ENCODE measurements around the gene DNAJC19.

The DNAJC19 gene

DNA sequence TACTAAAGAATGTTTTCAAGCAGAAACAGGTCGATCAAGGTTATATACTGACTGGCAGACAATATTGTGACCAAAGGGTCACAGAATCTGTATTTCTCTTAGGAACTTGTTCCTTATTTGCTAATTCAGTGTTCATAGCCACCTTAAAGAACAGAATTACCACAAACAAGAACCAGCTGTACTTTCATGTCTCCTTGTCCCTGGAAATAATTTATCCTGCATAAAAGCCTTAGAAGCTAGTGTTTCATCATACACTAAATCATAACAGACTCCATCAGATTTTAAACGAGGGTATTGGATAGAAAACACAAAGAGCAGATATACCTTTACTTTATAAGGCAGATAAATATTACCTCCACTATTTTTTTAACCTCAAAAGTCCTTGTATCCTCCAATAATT, 6.4 kb downstream of the DNAJC19 start:
- no peak overlapping the region for H3K27ac Mint-ChIP-seq
- H3K36me3 Mint-ChIP-seq, result peaks cover 6% of the 10 kb centered on the region
- DNase-seq (ENCODE audit: low spot score in 2 of 2), result no peak
- no peak overlapping the region for H3K4me3 Mint-ChIP-seq
- ATAC-seq (ENCODE audit: low read depth), result no peak
- peaks cover 2% of the 10 kb centered on the region for H3K4me1 Mint-ChIP-seq
- no peaks in the 10 kb centered on the region for H3K9me3 Mint-ChIP-seq
- no peaks in the 10 kb centered on the region for H3K27me3 Mint-ChIP-seq

DNA sequence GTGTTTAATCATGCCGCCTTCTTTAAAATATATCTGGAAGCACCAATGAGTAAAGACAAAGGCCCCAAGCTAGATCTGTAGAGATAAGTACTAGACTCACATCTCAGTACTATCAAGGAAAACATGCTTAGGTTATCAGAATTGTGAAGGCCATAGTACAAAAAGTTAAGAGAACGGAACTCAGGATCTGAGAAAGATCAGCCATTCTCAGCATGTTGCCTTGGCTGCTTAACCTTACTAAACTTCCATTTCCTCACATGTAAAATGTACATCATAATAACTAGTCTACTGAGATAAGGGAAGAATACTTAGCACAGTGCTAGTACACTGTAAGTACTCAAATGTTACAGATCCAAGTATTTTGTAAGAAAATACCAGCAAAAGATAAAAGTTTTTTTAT, 7.6 kb downstream of the DNAJC19 start:
- peaks cover 6% of the 10 kb centered on the region for H3K36me3 Mint-ChIP-seq
- H3K9me3 Mint-ChIP-seq, result no peaks in the 10 kb centered on the region
- H3K27me3 Mint-ChIP-seq, result no peaks in the 10 kb centered on the region
- peak overlapping the region; percentile 75 for H3K27ac Mint-ChIP-seq
- DNase-seq (ENCODE audit: low spot score in 2 of 2) (no peak), ATAC-seq (ENCODE audit: low read depth) (no peak)
- H3K4me1 Mint-ChIP-seq, result no peaks in the 10 kb centered on the region
- H3K4me3 Mint-ChIP-seq, result no peak overlapping the region

- H3K36me3 Mint-ChIP-seq, result peaks cover 4% of the 10 kb centered on the region
- H3K9me3 Mint-ChIP-seq, result no peaks in the 10 kb centered on the region
- DNase-seq (ENCODE audit: low spot score in 2 of 2) (no peak), ATAC-seq (ENCODE audit: low read depth) (no peak)
- no peak overlapping the region for H3K27ac Mint-ChIP-seq
- no peak overlapping the region for H3K4me3 Mint-ChIP-seq
- peaks cover 2% of the 10 kb centered on the region for H3K4me1 Mint-ChIP-seq
- no peaks in the 10 kb centered on the region for H3K27me3 Mint-ChIP-seq
Measured at GRCh38 chr3:180980611-180981010, 8.9 kb downstream of the DNAJC19 start.

DNA sequence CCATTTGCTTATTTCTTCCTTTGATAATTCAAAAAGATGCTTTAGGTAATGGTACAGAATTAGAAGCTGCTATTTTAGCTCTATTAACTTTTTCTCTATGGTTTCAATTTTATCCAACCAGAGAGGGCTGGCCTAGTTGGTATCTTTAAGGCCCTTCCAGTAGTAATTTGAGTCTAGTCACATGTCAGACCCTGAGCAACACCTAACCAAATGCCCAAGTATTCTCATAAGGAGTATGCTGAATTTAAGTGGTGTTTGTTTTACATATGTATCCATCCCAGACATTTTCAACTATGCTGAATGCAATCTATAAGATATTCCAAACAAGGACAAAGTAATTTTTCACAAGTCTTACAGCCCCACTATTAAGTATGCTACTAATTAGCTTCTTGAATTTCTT, 9.6 kb downstream of the DNAJC19 start:
- Mint-ChIP-seq H3K4me3 (no peak overlapping the region), H3K36me3 (peaks cover 4% of the 10 kb centered on the region), H3K4me1 (peaks cover 2% of the 10 kb centered on the region), H3K27ac (peak overlapping the region; percentile 14), H3K27me3 (no peaks in the 10 kb centered on the region), H3K9me3 (no peaks in the 10 kb centered on the region)
- DNase-seq (ENCODE audit: low spot score in 2 of 2), result no peak
- no peak for ATAC-seq (ENCODE audit: low read depth)

DNA sequence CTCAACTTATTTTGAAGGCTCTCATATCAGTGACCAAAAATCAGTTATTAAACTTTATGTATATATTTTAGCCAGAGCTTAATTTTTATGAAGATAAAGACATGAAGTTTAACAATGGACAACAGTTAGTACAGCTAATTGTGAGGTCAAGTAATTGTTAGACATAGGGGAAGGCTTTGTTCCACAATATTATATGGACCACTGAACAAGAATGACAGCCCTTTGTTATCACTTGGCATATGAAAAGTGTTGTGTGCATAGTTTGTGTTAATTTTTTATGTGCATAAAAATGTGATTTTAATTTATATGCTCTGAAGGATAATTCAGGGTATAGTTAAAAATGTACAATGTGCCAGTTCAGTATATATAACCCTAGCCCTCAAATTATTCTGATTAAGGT, 12.0 kb downstream of the DNAJC19 start:
- no peaks in the 10 kb centered on the region for H3K27me3 Mint-ChIP-seq
- DNase-seq (ENCODE audit: low spot score in 2 of 2) (no peak), ATAC-seq (ENCODE audit: low read depth) (no peak)
- H3K9me3 Mint-ChIP-seq, result no peaks in the 10 kb centered on the region
- H3K4me1 Mint-ChIP-seq, result peaks cover 6% of the 10 kb centered on the region
- no peak overlapping the region for H3K27ac Mint-ChIP-seq
- no peak overlapping the region for H3K4me3 Mint-ChIP-seq
- peaks cover 3% of the 10 kb centered on the region for H3K36me3 Mint-ChIP-seq

GRCh38 chr3:180974286-180974685, 15.2 kb downstream of the DNAJC19 start:
- H3K4me3 Mint-ChIP-seq, result no peak overlapping the region
- H3K27ac Mint-ChIP-seq, result peak overlapping the region; percentile 75
- DNase-seq (ENCODE audit: low spot score in 2 of 2) (no peak), ATAC-seq (ENCODE audit: low read depth) (no peak)
- peaks cover 6% of the 10 kb centered on the region for H3K4me1 Mint-ChIP-seq
- H3K36me3 Mint-ChIP-seq, result peaks cover 10% of the 10 kb centered on the region
- H3K27me3 Mint-ChIP-seq, result no peaks in the 10 kb centered on the region
- H3K9me3 Mint-ChIP-seq, result no peaks in the 10 kb centered on the region

DNA sequence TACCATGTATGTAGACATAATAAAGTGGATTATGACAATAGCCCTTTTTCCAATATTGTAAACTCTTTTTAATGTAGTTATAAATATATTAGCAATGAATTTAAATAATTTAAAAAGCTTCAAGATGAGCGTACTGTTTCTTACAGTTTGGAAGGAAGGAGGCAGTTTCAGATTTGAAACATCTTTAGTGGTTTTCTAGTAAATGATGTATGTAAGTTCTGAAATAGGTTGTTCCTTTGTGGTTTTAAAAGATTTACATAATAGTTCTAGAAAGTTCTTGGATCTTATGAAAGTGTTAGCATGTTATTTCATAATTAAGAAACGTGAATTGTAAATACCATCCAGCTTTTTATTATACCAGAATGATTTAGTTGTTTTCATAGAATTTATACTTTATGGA, 16.0 kb downstream of the DNAJC19 start:
- no peak overlapping the region for H3K4me3 Mint-ChIP-seq
- H3K36me3 Mint-ChIP-seq, result peaks cover 12% of the 10 kb centered on the region
- H3K9me3 Mint-ChIP-seq, result no peaks in the 10 kb centered on the region
- DNase-seq (ENCODE audit: low spot score in 2 of 2), result no peak
- peaks cover 6% of the 10 kb centered on the region for H3K4me1 Mint-ChIP-seq
- peak; percentile 32 for ATAC-seq (ENCODE audit: low read depth)
- H3K27ac Mint-ChIP-seq, result peak overlapping the region; percentile 86
- no peaks in the 10 kb centered on the region for H3K27me3 Mint-ChIP-seq

GRCh38 chr3:180970931-180971330, 18.6 kb downstream of the DNAJC19 start:
- peaks cover 21% of the 10 kb centered on the region for H3K36me3 Mint-ChIP-seq

DNA sequence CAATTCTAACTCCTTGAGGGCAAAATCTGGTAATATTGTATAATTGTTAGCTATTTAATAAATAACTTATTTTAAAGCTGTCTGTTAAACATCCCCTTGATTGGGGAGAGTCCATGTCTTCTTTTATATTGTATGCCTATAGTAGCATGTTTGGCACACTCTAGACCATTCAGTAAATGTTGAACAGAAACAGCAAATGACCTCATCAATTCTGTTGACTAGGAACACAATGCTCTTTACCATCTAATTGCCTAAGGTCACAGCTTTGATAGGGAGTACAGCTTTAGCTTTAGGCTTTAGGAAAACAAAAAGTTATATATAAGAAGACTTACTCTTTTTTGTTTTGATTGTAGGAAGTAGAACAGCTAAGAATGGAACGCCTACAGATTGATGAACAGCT, 27.0 kb downstream of the DNAJC19 start:
- ATAC-seq (ENCODE audit: low read depth), result no peak
- peak overlapping the region; percentile 29 for H3K27ac Mint-ChIP-seq

More at GRCh38 chr3:180970931-180971330, 18.6 kb downstream of the DNAJC19 start:
- H3K4me3 Mint-ChIP-seq, result no peak overlapping the region
- H3K9me3 Mint-ChIP-seq, result no peaks in the 10 kb centered on the region
- no peaks in the 10 kb centered on the region for H3K27me3 Mint-ChIP-seq
- DNase-seq (ENCODE audit: low spot score in 2 of 2) (no peak), ATAC-seq (ENCODE audit: low read depth) (no peak)
- peaks cover 8% of the 10 kb centered on the region for H3K4me1 Mint-ChIP-seq
- no peak overlapping the region for H3K27ac Mint-ChIP-seq

GRCh38 chr3:180961552-180961951, 28.0 kb downstream of the DNAJC19 start:
- Mint-ChIP-seq H3K9me3 (no peaks in the 10 kb centered on the region), H3K4me3 (no peak overlapping the region), H3K27ac (no peak overlapping the region), H3K27me3 (no peaks in the 10 kb centered on the region), H3K36me3 (peaks cover 33% of the 10 kb centered on the region), H3K4me1 (peaks cover 5% of the 10 kb centered on the region)
- no peak for DNase-seq (ENCODE audit: low spot score in 2 of 2)
- ATAC-seq (ENCODE audit: low read depth), result no peak

More for the DNA sequence above, 27.0 kb downstream of the DNAJC19 start:
- DNase-seq (ENCODE audit: low spot score in 2 of 2), result no peak
- H3K36me3 Mint-ChIP-seq, result peaks cover 31% of the 10 kb centered on the region
- H3K9me3 Mint-ChIP-seq, result no peaks in the 10 kb centered on the region
- peaks cover 7% of the 10 kb centered on the region for H3K4me1 Mint-ChIP-seq
- H3K27me3 Mint-ChIP-seq, result no peaks in the 10 kb centered on the region
- no peak overlapping the region for H3K4me3 Mint-ChIP-seq

DNA sequence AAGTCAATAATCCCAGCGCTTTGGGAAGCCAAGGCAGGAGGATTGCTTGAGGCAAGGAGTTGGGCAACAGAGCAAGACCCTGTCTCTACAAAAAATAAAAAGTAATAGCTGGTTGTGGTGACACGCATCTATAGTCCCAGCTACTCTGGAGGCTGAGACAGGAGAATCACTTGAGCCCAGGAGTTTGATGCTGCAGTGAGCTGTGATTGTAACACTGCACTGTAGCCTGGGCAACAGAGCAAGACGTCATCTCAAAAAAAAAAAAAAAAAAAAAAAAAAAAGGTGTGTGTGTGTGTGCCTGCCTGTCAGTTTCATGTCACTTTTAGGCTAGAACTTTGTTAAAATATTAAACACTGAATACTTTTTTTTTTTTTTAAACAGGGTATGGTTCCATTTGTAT, 28.4 kb downstream of the DNAJC19 start:
- peaks cover 35% of the 10 kb centered on the region for H3K36me3 Mint-ChIP-seq
- H3K4me3 Mint-ChIP-seq, result no peak overlapping the region
- peak; percentile 56 for ATAC-seq (ENCODE audit: low read depth)
- peaks cover 3% of the 10 kb centered on the region for H3K4me1 Mint-ChIP-seq
- H3K27me3 Mint-ChIP-seq, result no peaks in the 10 kb centered on the region
- no peak for DNase-seq (ENCODE audit: low spot score in 2 of 2)
- no peak overlapping the region for H3K27ac Mint-ChIP-seq
- H3K9me3 Mint-ChIP-seq, result no peaks in the 10 kb centered on the region

- Mint-ChIP-seq H3K4me1 (peaks cover 3% of the 10 kb centered on the region), H3K27me3 (no peaks in the 10 kb centered on the region), H3K36me3 (peaks cover 42% of the 10 kb centered on the region), H3K4me3 (no peak overlapping the region), H3K9me3 (no peaks in the 10 kb centered on the region), H3K27ac (no peak overlapping the region)
- ATAC-seq (ENCODE audit: low read depth) (no peak), DNase-seq (ENCODE audit: low spot score in 2 of 2) (no peak)
Measured at GRCh38 chr3:180959691-180960090, 29.8 kb downstream of the DNAJC19 start.

- Mint-ChIP-seq H3K9me3 (no peaks in the 10 kb centered on the region), H3K4me3 (no peak overlapping the region), H3K4me1 (peaks cover 12% of the 10 kb centered on the region), H3K36me3 (peaks cover 30% of the 10 kb centered on the region), H3K27me3 (no peaks in the 10 kb centered on the region), H3K27ac (peak overlapping the region; percentile 81)
- DNase-seq (ENCODE audit: low spot score in 2 of 2) (no peak), ATAC-seq (ENCODE audit: low read depth) (peak; percentile 77)
Measured at GRCh38 chr3:180947761-180948390, 41.7 kb downstream of the DNAJC19 start.

- Mint-ChIP-seq H3K4me1 (peaks cover 3% of the 10 kb centered on the region), H3K27ac (no peak overlapping the region), H3K9me3 (no peaks in the 10 kb centered on the region), H3K36me3 (peaks cover 20% of the 10 kb centered on the region), H3K4me3 (no peak overlapping the region), H3K27me3 (no peaks in the 10 kb centered on the region)
- ATAC-seq (ENCODE audit: low read depth) (no peak), DNase-seq (ENCODE audit: low spot score in 2 of 2) (no peak)
Measured at GRCh38 chr3:180940826-180941225, 48.7 kb downstream of the DNAJC19 start.

- H3K27me3 Mint-ChIP-seq, result no peaks in the 10 kb centered on the region
- H3K36me3 Mint-ChIP-seq, result peaks cover 9% of the 10 kb centered on the region
- ATAC-seq (ENCODE audit: low read depth), result no peak
- no peak overlapping the region for H3K4me3 Mint-ChIP-seq
- no peak for DNase-seq (ENCODE audit: low spot score in 2 of 2)
- H3K9me3 Mint-ChIP-seq, result no peaks in the 10 kb centered on the region
- H3K4me1 Mint-ChIP-seq, result peaks cover 20% of the 10 kb centered on the region
- no peak overlapping the region for H3K27ac Mint-ChIP-seq
Measured at GRCh38 chr3:180934638-180935037, 54.9 kb downstream of the DNAJC19 start.
